ENCODE results near the gene RGL1. TPM values are rescaled to one million over a fixed set of nuclear protein-coding genes. Genes with fewer than 3 reads are reported as not detected.

RGL1 gene
- total RNA-seq, 4 donors from 2014 or later = 4.0 to 5.1 (median 4.8) TPM

DNA sequence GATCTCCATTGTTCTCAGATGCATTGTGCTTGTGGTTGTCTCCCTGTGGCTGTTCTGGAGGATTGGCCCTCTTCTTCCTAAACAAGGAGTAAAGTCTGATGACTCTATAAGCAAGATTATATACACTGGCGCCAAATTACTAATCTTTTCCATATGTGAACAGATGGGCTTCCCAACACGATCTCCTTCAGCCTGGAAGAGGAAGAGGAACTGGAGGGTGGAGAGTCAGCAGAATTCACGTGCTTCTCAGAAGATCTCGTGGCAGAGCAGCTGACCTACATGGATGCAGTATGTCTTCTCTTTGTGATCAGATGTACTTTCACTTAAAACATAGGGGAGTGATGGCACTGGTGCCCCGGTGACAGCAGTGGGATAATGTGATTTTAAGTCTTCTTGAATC, 78.7 kb downstream of the RGL1 start:
- peak in 1 of 2 donors; percentile 37 for DNase-seq
- peaks cover 9 to 11% of the 10 kb centered on the region in 2 donors for H3K4me1 ChIP-seq
- H3K27ac ChIP-seq = no peak overlapping the region
- no peaks in the 10 kb centered on the region for H3K36me3 ChIP-seq
- H3K4me3 ChIP-seq = no peak overlapping the region
- no peak for ATAC-seq
- in situ Hi-C loops (cut with MboI; ENCODE audit: low sequenced_read_pairs in 4 of 4) = loop anchor here in 1 of 4 donors (25.0 kb wide), 1 partner anchor 421 kb away; the partner anchor contains the start of gene SMG7
- no peaks in the 10 kb centered on the region for H3K27me3 ChIP-seq
- no peaks in the 10 kb centered on the region for H3K9me3 ChIP-seq
- intact Hi-C loops (cut with DNase I; ENCODE audit: low total_unique reads) = no loop called here
- TF ChIP-seq CTCF (IDR thresholded peaks at IDR 0.05 in 4 of 5, conservative IDR thresholded peaks at IDR 0.05 in 1 of 5) = no peak
- no peak for TF ChIP-seq POLR2A (IDR thresholded peaks at IDR 0.05)

DNA sequence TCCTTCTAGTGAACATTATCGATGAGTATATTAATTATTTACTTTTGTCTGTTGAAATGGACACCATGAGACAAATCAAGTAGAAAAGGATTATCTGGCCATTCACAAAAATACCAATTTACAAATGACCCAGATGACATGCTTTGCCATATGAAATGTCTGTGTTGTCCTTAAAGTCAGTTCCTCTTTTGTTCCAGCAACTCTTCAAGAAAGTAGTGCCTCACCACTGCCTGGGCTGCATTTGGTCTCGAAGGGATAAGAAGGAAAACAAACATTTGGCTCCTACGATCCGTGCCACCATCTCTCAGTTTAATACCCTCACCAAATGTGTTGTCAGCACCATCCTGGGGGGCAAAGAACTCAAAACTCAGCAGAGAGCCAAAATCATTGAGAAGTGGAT, 79.6 kb downstream of the RGL1 start:
- Histone ChIP-seq H3K4me3 (no peak overlapping the region), H3K36me3 (no peaks in the 10 kb centered on the region), H3K27me3 (no peaks in the 10 kb centered on the region), H3K4me1 (peaks cover 9 to 17% of the 10 kb centered on the region in 2 donors), H3K27ac (no peak overlapping the region), H3K9me3 (no peaks in the 10 kb centered on the region)
- TF ChIP-seq POLR2A (IDR thresholded peaks at IDR 0.05) (no peak), CTCF (IDR thresholded peaks at IDR 0.05 in 4 of 5, conservative IDR thresholded peaks at IDR 0.05 in 1 of 5) (no peak)
- in situ Hi-C loops (cut with MboI; ENCODE audit: low sequenced_read_pairs in 4 of 4) = loop anchor here in 1 of 4 donors (25.0 kb wide), 1 partner anchor 422 kb away; the partner anchor contains the start of gene SMG7
- DNase-seq (no peak), ATAC-seq (no peak)
- intact Hi-C loops (cut with DNase I; ENCODE audit: low total_unique reads) = no loop called here

GRCh38 chr1:183885142-183885735, 80.3 kb downstream of the RGL1 start:
- ATAC-seq (no peak), DNase-seq (no peak)
- Histone ChIP-seq H3K27me3 (no peaks in the 10 kb centered on the region), H3K36me3 (no peaks in the 10 kb centered on the region), H3K4me1 (peaks cover 9 to 17% of the 10 kb centered on the region in 2 donors), H3K27ac (no peak overlapping the region), H3K4me3 (no peak overlapping the region), H3K9me3 (no peaks in the 10 kb centered on the region)
- in situ Hi-C loops (cut with MboI; ENCODE audit: low sequenced_read_pairs in 4 of 4) (loop anchor here in 1 of 4 donors (25.0 kb wide), 1 partner anchor 423 kb away; the partner anchor contains the start of gene SMG7), intact Hi-C loops (cut with DNase I; ENCODE audit: low total_unique reads) (no loop called here)
- no peak for TF ChIP-seq POLR2A (IDR thresholded peaks at IDR 0.05)

DNA sequence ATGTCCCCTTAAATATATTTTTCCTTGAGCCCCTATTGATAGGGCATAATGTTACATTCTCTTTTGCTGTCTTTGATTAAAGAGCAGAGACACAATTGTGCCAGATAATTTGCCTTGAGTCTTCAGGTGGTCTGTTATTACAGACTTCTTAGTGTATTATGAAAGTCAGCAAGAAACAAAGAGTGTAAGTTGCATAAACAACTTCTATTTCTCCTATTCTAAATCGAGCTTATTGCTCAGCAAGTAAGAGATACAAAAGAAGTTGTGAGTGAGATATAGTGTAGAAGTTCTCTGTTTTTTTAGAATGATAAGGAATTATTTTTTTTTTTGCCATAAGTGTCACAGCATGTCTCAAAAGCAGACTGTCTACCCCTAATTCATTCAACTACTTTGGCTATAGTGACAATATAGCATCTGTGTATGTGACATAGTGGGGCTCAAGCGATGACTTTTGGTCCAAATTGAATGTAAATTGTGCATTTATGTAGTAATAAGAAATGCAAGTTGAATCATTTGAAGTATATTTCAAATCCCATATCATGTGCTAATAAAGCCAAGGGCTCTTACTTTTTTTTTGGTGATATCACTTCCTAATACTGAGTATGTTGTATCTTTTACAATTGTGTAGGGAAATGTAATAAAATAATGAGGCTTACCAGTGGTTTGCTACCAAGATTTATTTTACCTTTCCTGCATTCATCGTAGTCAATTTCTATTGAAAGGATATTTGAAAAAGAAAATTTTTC, 81.3 kb downstream of the RGL1 start:
- intact Hi-C loops (cut with DNase I; ENCODE audit: low total_unique reads) = no loop called here
- Histone ChIP-seq H3K27ac (no peak overlapping the region), H3K36me3 (no peaks in the 10 kb centered on the region), H3K4me1 (peaks cover 9 to 17% of the 10 kb centered on the region in 2 donors), H3K27me3 (no peaks in the 10 kb centered on the region), H3K4me3 (no peak overlapping the region), H3K9me3 (no peaks in the 10 kb centered on the region)
- no peak for DNase-seq
- in situ Hi-C loops (cut with MboI; ENCODE audit: low sequenced_read_pairs in 4 of 4) = loop anchor here in 1 of 4 donors (25.0 kb wide), 1 partner anchor 424 kb away; the partner anchor contains the start of gene SMG7
- TF ChIP-seq CTCF (IDR thresholded peaks at IDR 0.05 in 4 of 5, conservative IDR thresholded peaks at IDR 0.05 in 1 of 5) (no peak), POLR2A (IDR thresholded peaks at IDR 0.05) (no peak)
- ATAC-seq = no peak

GRCh38 chr1:183886853-183887252, 81.9 kb downstream of the RGL1 start:
- H3K9me3 ChIP-seq = no peaks in the 10 kb centered on the region
- H3K4me1 ChIP-seq = peaks cover 5 to 16% of the 10 kb centered on the region in 2 donors
- in situ Hi-C loops (cut with MboI; ENCODE audit: low sequenced_read_pairs in 4 of 4) = loop anchor here in 1 of 4 donors (25.0 kb wide), 1 partner anchor 425 kb away; the partner anchor contains the start of gene SMG7
- H3K27me3 ChIP-seq = no peaks in the 10 kb centered on the region
- ATAC-seq (no peak), DNase-seq (no peak)
- no peak for TF ChIP-seq POLR2A (IDR thresholded peaks at IDR 0.05)
- TF ChIP-seq CTCF (IDR thresholded peaks at IDR 0.05 in 4 of 5, conservative IDR thresholded peaks at IDR 0.05 in 1 of 5) = no peak
- H3K4me3 ChIP-seq = no peak overlapping the region
- no peaks in the 10 kb centered on the region for H3K36me3 ChIP-seq
- no peak overlapping the region for H3K27ac ChIP-seq
- intact Hi-C loops (cut with DNase I; ENCODE audit: low total_unique reads) = no loop called here
